Measurements from ENCODE around the gene SRC.
A peak's percentile ranks its signal among the peaks of the same experiment; 100 is the strongest.

The SRC gene

DNA sequence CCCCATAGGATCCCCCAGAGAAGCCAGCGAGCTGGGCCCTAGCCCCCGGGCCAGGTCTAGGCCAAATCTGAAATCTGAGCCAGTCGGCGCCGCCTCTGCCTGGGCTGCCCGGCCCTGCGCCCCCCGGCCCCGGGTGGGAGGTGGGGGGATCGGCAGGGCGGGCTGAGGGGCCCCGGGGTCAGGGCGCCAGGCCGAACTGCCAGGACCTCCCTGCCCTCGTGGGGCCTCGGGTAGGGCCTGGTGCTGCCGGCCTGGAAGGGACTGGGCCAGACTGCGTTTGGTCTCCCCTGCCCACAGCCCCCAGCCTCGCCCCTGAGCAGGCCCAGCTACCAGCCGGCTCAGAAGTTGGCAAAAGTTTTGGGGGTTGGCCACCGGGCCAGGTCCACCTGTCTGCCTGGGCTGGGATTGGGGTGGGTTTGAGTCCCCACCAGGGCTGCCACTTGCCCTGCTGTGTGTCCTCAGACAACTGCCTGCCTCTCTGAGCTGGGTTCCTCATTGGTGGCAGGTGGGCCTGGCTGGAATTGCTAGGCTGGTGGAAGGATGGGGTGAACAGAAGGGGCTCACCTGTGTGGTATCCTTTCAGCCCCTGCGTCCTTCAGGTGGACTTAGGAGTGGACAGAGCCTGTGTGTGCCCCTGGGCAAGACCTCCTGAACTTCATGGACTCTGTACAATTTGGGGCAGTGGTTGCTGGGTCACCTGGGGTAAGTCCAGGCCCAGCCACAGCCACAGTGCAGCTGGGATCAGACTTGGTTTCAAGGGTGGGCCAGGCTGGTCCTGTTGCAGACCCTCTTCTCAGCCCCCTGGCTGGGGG, 801 bp downstream of the SRC start:
- Histone ChIP-seq H3K4me3 (peak overlapping the region; percentile 54 to 77 (median 65)), H3K27ac (peak overlapping the region; percentile 76 to 94 (median 89))

DNA sequence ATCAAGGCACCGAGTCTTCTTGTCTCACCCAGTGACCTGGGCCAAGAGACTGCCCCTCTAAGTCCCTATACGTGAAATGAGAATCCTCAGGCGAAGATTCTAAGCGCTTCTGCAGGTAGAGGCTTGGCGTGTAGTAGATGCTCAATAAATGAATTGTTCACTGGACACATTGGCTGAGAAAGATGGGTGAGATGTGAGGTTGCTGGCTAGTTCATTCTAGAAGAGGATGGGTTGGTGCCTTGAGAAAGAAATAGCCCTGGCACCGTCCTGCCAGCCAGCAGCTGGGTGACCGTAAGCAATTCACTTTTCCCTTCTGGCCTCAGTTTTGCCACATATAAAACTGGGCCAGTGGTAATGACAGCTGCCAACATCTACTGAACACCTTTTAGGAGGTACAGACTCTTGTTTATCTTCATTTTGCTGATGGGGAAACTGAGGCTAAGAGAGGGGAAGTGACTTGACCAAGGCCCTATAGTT, 1.4 kb downstream of the SRC start:
- peak overlapping the region in 15 of 21 experiments; percentile 6 to 94 (median 90) for H3K27ac ChIP-seq
- peak overlapping the region in 4 of 7 experiments; percentile 54 to 77 (median 68) for H3K4me3 ChIP-seq

DNA sequence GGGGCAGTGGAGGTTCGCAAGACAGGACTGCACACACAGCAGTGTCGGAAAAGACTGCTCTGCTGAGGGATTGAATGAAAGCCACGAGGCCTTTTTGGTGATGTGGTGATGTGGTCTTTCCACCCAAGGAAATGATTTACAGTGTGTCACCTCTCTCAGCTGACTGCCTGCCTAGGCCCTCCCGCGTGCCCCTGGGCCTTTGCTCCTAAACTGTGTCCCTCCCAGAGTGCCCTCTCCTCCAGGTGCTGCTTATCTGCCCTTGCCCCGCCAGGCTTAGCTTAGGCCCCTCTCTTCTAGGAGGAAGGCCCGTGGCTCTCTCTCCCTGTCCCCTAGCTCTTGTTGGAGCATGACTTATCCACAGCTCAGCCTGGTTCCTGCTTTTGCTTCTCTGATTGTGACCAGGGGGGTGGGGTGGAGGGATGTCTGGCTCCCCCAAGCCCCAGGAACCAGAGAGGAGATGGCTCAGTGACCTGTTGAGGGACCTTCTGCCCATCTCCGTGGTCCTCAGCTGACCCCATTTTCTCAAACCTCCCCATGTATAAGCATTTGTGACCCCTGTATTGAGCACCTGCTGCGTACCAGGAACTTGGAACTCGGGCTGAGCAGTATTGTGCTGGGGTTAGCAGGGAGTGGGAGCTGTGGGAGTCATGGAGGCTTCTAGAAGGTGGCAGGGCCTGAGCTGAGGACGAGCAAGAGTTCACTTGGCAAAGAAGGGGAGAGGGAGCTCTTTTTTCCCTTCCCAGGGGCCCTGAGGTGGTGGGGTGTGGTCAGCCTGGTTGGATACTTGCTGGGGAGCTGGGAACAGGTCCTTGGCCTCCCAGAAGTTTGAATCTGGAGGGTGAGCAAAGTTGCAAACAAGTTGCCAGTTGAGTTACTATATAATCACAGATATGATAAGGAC, 2.2 kb downstream of the SRC start:
- Histone ChIP-seq H3K4me3 (no peak overlapping the region), H3K27ac (peak overlapping the region in 12 of 21 experiments; percentile 2 to 92 (median 33))

DNA sequence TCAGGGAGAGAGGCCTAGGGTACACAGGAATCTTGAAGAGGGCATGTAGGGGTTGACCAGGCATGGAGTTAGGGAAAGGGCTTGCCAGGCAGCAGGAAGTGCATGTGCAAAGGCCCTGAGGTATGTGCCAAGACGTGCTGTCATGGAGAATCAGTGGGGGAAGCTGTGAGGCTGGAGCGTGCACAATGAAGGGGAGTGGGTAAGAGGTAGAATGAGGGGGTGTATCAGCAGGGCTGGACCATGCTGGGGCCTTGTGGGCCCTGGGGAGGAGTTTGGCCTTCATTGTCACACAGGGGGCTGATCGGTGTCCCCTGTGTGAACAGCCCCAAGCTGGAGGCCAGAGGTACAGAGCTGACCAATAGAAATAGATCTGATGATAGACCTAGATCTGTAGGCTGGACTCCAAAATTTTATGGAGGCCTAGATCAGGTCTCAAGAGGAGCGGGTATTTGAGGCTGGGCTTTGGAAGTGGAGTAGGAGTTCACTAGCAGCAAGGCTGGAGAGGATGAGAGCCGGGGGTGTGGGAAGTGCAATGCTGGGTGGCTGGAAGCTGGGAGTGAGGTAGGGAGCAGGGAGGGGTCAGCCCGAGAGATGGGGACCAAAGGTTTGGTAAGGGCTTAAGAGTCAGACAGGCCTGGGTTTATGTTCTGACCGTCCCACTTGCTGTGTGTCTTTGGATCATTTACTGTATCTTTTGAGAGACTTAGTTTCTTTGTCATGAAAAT, 3.0 kb downstream of the SRC start:
- H3K27ac ChIP-seq = peak overlapping the region in 6 of 21 experiments; percentile 4 to 60 (median 24)

DNA sequence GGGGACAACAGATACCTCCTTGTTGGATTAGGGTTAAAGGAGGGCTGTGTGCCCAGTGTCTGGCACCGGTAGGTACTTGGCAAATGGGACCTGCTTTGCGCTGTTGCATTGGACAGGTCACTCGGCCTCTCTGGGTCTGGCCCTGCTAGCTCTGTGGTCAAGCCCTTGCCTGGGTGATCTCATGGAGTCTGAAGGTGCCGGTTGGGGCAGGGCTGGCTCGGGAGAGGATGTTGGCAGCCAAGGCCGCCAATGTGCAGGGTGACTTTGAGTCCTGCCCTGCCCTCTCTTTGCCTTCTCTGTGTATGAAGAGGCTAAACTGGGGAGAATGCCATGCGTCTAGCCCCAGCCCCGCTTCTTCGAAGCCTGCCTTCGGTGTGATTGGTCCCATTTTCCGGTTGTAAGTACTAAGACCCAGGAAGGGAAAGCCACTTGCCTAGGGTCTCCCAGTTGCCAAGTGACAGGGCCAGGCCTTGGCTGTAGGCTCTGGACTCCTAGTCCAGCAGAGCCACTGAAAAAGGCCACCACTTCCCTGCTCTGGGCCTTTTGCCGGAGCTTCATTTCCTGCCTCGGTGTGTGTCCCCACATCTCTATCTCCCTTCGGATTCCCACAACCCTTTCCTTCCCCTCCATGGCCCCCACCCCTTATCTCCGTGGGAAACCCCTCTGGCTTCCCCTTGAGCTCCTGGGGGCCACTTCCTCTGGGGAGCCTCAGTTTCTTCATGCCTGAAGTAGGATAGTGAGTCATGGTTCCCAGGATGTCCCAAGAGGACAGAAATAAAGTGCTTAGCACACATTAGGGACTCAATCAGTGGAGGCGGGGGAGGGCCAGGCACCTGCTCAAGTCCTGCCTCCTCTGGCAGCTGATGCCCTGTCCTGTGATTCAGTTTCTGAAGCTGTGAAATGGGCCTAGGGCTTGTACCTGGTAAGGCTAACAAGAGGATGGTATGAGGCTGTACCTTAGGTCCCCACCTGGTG, 3.9 kb downstream of the SRC start:
- peak overlapping the region in 10 of 21 experiments; percentile 4 to 60 (median 30) for H3K27ac ChIP-seq
- H3K4me3 ChIP-seq = no peak overlapping the region

More for the DNA sequence above, 3.0 kb downstream of the SRC start:
- H3K4me3 ChIP-seq = no peak overlapping the region

DNA sequence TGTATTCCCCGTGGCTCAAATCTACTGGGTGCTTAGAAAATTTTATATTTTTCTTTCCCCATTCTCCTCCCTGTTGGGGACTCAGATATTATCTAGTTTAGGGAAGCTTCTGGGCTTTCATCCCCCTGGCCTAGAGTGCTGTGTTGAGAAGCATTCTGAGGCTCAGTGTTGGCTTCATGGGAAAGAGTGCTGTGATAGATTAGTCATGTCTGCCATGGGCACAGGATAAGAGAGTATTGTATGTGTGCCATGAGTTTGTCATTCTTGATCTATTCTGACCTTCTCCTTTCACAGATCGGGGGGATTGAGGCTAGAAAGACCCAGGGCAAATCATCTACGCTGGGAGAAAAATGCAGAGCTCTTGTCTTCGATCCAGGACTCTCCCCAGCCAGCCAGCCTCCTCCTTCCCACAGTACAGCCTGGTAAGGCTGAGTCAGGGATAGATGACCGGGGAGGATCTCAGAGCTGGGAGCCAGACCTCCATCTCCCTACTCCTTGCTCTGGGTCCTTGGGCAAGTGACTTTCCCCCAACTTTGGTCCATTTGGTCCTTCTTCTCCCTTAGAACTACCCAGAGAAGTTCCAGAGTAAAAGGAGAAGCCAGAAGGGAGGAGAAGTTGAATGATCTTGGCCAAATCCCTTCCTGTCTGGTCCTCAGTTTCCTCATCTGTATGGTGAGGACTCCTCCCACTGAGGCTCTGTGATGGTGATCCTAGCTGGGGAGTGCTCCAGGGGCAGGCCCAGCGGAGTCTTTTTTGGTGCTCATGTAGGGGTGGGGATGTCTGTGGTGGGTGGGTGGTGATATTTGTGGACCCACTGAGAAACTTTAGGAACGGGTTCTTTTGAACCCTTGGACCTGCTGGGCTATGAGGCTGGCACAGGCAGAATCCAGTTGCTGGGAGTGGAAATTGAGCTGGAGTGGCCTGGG, 5.0 kb downstream of the SRC start:
- Histone ChIP-seq H3K4me3 (no peak overlapping the region), H3K27ac (peak overlapping the region in 1 of 21 experiments; percentile 31)

DNA sequence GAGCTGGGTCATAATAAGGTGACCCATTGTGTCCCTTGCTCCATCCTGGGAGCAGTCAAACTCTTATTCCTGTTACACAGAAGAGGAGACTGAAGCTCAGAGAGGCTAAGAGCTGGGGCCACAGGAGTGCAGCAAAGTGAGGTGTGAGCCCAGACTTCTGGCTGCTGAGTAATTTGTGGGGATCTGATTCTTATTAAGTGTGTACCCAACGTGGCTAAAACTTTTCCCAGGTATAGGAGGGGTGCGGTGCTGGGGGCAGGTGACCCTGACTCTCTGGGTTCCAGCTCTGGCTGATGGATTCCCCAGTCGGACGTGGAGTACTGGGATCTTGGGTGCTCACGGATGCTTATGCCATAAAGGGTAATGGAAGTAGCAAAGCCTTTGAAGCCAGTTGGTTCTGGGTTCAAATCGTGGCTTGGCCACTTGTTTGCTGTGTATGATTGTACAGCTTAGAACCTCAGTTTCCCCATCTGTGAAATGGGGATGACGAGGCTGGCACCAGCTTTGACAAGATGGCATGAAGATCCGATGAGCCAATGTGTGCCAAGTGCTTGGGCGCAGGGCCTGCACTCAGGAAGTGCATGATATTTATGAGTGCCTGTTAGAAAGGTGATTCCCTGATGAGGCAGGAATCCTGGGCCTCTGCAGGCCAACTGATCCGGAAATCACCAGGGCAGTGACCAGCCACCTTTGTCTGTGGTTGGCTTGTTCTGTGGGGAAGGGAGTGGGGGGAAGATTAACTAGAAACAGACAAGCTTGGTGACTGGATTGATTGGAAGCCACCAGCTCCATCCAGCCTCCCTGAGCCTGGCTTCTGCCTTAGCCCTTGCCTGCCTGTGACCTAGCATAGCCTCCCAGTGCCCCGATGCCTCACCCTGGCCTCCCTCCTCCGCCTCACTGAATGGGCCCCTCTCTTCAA, 6.0 kb downstream of the SRC start:
- no peak overlapping the region for H3K27ac ChIP-seq

DNA sequence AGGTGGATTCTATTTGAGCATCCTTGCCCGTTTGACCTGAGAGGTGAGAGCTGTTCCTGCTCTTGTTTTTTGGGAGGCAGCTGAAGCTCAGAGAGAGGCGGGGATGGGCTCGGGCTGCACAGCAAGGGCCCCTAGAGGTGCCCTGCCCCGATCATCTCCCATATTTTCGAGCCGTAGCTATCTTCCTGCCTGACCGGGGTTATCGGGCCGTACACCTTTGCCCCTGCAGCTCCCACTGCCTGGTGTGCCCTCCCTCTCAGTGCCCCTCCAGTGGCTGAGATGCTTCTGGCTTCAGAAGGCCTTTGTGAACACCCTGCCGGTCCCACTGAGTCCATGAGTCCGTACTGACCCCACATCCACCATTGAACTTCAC, 6.7 kb downstream of the SRC start:
- Histone ChIP-seq H3K27ac (no peak overlapping the region), H3K4me3 (no peak overlapping the region)

More for the DNA sequence above, 6.0 kb downstream of the SRC start:
- no peak overlapping the region for H3K4me3 ChIP-seq

DNA sequence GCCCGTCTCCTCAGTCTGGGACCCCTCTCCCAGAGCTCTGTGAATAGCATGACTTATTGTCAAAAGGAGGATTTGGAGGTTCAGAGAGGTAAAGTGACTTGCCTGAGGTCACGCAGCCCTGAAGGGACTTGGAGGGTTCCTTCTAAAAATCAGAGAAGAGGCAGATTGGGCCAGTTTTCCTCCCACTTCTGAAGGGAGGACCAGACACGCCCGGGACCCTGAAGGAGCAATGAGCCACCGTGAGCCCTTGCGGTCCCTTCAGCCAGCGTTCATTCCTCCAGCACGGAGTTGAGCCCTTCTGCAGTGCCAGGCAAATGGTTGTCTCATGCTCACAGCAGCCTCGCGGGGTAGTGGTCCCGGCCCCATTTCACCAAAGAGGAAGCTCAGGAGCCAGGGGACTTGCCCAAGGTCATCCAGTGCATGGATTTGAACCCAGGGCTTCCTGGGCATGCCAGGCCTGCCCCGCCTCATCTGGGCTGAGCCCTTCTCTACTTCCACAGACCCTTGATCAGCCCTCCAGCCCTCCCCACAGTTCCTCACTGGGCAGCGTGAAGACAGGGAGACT, 7.4 kb downstream of the SRC start:
- no peak overlapping the region for H3K4me3 ChIP-seq
- H3K27ac ChIP-seq = no peak overlapping the region

DNA sequence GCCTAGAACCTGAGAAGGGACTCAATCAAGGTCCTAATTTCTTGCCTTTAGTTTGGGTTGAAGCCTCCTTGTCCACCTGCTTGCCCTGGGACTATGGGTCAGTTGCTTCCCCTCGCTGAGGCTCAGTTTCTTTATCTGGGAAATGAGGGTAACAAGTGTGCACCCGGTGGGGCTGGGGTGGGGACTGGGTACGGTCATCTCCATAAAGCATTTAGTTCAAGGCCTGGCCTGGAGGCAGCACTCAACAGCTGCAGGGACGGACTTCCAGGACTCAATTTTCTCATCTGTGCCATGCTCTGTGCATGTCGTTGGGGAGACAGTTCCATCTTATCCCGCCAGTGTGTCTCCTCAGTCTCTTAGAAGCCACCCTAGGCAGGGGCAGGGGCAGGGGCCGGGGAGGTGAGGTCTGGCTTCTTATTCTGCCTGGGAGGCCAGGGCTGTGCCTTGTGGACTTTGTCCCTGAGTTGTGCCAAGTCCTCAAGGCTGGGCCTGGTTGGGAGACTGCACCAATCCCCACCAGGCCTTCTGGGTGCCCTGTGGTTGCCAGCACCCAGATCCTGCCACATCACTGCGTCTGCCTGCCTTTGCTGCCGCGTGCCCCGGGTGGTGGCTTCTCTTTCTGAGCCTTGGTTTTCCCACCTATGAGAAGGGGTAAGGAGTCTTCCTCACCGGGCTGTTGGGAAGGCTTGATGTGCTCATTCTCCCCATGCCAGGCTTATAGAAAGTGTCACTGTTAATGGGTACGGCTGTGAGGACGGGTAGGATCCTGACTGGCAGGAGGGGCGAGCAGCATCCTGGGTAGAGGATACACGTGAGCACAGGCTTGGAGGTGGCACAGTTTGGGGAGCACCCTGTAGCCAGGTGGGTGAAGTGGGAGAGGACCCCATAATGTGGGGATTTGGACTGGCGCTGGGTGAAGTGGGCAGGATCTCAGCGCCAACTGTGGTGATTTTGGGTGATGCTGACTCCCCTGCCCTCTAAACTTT, 8.6 kb downstream of the SRC start:
- H3K27ac ChIP-seq = no peak overlapping the region
- no peak overlapping the region for H3K4me3 ChIP-seq

DNA sequence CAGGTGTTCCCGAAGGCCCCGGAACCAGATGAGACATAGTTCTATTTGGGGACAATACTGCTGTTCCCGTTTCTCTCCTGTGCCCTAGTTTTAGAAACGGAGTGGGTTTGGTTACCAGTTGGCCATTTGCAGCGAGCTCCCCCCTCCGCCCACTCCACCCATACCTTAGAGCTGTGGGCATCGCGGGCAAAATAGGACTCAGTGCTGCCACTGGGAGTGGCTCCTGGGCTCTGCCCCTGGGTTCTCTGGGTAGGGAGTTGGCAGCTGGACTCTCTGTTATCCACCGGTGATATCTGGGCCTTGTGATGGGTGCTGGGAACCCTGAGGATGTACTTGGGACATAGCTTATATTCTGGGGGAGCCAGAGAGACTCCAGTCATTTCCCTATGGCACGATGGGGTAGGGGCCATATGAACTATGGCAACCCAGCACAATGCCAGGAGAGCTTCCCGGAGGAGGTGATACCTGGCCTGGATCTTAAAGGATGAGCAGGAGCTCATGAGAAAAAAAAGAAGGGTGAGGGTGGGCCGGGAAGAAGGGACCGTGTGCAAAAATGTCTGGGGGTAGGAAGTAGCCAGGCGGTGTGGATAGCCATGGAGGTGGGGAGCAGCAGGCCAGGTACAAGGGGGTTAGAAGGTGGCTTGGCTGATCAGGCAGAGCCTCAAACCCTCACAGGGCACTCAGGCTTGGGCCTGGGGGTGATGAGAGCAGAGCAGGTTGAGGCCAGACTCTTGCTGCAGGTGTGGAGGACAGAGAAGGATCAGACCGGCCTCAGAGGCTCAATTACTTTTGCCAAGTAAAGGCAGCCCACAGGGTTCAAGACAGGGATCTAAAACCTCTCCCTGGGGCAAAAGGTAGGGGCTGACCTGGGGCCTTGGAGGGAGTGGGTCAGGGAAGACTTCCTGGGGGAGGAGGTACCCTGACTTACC, 9.6 kb downstream of the SRC start:
- Histone ChIP-seq H3K27ac (peak overlapping the region in 4 of 21 experiments; percentile 1 to 60 (median 42)), H3K4me3 (no peak overlapping the region)

DNA sequence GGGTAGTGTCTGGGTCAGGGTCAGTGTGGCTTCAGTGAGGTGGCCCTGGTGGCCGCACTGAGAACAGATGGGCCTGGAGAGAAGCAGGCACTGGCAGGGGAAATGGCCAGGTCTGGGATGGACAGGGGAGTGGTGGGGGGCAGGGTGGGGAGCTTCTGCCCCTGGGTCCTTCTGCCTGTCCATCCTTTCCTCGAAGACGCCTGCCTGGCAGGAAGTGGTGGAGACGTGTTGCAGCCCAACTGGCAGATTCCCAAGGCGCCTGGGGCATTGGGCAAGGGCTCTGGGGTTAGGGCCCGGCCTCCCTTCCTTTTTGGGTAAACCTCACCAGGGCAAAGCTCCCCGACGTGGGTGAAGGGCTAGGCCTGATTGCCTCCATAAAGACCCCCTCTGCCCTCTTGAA, 10.4 kb downstream of the SRC start:
- peak overlapping the region in 10 of 21 experiments; percentile 1 to 71 (median 28) for H3K27ac ChIP-seq
- no peak overlapping the region for H3K4me3 ChIP-seq

DNA sequence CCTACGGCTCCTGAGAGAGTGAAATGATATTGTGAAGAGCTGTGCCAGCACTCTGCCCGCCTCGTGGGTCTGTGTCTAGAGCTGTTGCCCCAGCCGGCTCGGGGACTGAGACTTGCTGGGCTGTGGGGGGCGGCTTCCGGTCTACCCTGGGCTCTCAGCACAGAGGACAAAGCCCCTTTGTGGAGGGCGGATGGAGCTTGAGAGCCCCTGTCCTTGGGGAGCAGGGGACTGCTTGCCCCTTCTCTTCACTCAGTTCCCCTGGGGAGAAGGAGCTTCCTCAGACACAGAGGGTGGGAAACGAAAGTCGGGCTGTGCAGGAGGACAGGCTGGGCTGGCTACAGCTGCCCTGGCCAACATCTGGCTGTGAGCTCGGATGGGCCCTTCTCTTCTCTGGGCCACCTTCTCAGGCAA, 11.0 kb downstream of the SRC start:
- H3K27ac ChIP-seq = peak overlapping the region in 10 of 21 experiments; percentile 1 to 71 (median 26)

More for the DNA sequence above, 11.0 kb downstream of the SRC start:
- H3K4me3 ChIP-seq = no peak overlapping the region
